Stomach (tissue), 9 donors: ENCODE measurements around the gene RPL38. TPM values are rescaled to one million over a fixed set of nuclear protein-coding genes. Genes with fewer than 3 reads are reported as not detected.

Source experiments
- DNase-seq, 2 donors: peaks; one replicate each; pipeline versions ENCODE4 v3.0.0 to v3.0.0-alpha.2; 2013 to 2019
- H3K27ac ChIP-seq, 5 donors: fragments of 200-600 bp in 4 of 5; sonication (generic) in 4 of 5; one replicate each; pipeline ENCODE4 v1.5.1; 2013 to 2019; ENCODE audit warnings: mild to moderate bottlenecking in 1 of 5, moderate library complexity in 1 of 5
- H3K27me3 ChIP-seq, 3 donors: fragments of 200-600 bp; sonication (generic); one replicate each; pipeline ENCODE4 v1.5.1; 2017 to 2019; ENCODE audit warnings: mixed run types in 1 of 3
- H3K36me3 ChIP-seq, 4 donors: fragments of 200-600 bp; sonication (generic); 1 replicate in 3 of 4; 2 replicates in 1 of 4; pipeline ENCODE4 v1.5.1; 2016 to 2019
- H3K4me1 ChIP-seq, 4 donors: fragments of 200-600 bp; sonication (generic); one replicate each; pipeline ENCODE4 v1.5.1; 2016 to 2019
- H3K4me3 ChIP-seq, 4 donors: fragments of 200-600 bp; sonication (generic) in 3 of 4; one replicate each; pipeline ENCODE4 v1.5.1; 2016 to 2019; ENCODE audit warnings: mild to moderate bottlenecking in 1 of 4
- H3K9me3 ChIP-seq, 4 donors: fragments of 200-600 bp; sonication (generic); one replicate each; pipeline ENCODE4 v1.5.1; 2016 to 2019
- EP300 ChIP-seq: sonication (generic); formaldehyde crosslinking; IDR thresholded peaks from one replicate; pipeline ENCODE4 v1.6.1; 2017; ENCODE audit warnings: antibody characterized with exemption
- POLR2A ChIP-seq, 4 donors: fragments of 450-650 bp; IDR thresholded peaks; one replicate each; pipeline ENCODE4 v1.6.1; 2016; ENCODE audit warnings: antibody characterized with exemption in 4 of 4, control low read depth in 2 of 4, mild to moderate bottlenecking in 1 of 4, moderate library complexity in 1 of 4
- POLR2AphosphoS5 ChIP-seq, 3 donors: sonication (generic); formaldehyde crosslinking; IDR thresholded peaks; one replicate each; pipeline ENCODE4 v1.6.1; 2016; ENCODE audit warnings: antibody characterized with exemption in 3 of 3
- WGBS, 5 donors: extraction: QIAGEN DNeasy Blood & Tissue Kit in 3 of 5; methylation state at CpG; one replicate each; pipeline versions ENCODE4 v1.1.5 to v1.1.7; 2013 to 2018; 5-methylcytosine and 5-hydroxymethylcytosine counted together
- intact Hi-C: fragments of 100-400 bp; cut with DNase I; formaldehyde crosslinking; loops from one replicate; pipeline ENCODE4 v1.15.1; 2023; ENCODE audit warnings: low total_unique reads
- polyA plus RNA-seq, 3 donors: library from polyadenylated mRNA; stranded (reverse); fragments of 200-250 nt; gene quantifications; one replicate each; pipeline ENCODE4 v1.2.3, GENCODE V29; 2013
- total RNA-seq, 5 donors: library from RNA; depleted of rRNA; stranded (reverse); fragments of >200 nt; gene quantifications; one replicate each; pipeline versions ENCODE4 v1.1.0 to v1.2.3, GENCODE V29; 2014 to 2016
- TF ChIP-seq, protein P1 (sequence below), 7 experiments: fragments of 450-650 bp in 4 of 7; fragments of 200-600 bp in 3 of 7; sonication (generic) in 3 of 7; IDR thresholded peaks; one replicate each; pipeline ENCODE4 v1.5.1; 2016 to 2019; ENCODE audit warnings: antibody characterized with exemption in 7 of 7, control low read depth in 2 of 7, mild to moderate bottlenecking in 1 of 7
- donor health status: healthy with polysubstance abuse.
- donor health status: Bipolar disorder and iron deficiency.
- donor health status: healthy.

RPL38 gene
- total and polyA plus RNA-seq, 8 donors: 37.7 to 1,839 (median 979) TPM

DNA sequence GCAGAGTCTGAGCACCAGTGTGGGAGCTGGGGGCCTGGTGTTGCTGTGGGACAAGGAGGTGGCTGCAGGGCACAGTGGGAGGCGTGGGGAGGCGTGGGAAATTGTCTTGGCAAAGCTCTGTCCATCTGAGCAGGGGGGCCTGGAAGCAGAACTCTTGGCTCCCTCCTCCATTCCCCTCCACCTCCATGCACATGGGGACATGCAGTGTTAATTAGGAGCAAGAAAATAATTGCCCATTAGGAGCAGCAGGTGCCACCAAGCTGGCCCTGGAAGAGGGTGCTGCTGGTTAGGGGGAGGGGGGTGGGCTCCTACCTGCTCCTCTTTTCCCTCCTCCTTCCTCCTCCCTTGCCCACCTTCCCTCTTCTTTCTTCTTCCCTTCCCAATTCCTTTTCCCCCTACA is 14.4 kb downstream of the RPL38 start:
- no peak for DNase-seq
- TF ChIP-seq, protein P1, sequence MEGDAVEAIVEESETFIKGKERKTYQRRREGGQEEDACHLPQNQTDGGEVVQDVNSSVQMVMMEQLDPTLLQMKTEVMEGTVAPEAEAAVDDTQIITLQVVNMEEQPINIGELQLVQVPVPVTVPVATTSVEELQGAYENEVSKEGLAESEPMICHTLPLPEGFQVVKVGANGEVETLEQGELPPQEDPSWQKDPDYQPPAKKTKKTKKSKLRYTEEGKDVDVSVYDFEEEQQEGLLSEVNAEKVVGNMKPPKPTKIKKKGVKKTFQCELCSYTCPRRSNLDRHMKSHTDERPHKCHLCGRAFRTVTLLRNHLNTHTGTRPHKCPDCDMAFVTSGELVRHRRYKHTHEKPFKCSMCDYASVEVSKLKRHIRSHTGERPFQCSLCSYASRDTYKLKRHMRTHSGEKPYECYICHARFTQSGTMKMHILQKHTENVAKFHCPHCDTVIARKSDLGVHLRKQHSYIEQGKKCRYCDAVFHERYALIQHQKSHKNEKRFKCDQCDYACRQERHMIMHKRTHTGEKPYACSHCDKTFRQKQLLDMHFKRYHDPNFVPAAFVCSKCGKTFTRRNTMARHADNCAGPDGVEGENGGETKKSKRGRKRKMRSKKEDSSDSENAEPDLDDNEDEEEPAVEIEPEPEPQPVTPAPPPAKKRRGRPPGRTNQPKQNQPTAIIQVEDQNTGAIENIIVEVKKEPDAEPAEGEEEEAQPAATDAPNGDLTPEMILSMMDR (IDR thresholded peaks at IDR 0.05): no peak
- TF ChIP-seq EP300: no peak
- TF ChIP-seq POLR2A (IDR thresholded peaks at IDR 0.05): no peak
- no peak for TF ChIP-seq POLR2AphosphoS5 (IDR thresholded peaks at IDR 0.05)
- peaks cover 0 to 11% (median 0%) of the 10 kb centered on the region in 3 donors for H3K27me3 ChIP-seq
- WGBS, 5 donors: 84 to 100% (median 96%) methylated on average over 2 of the region's 2 CpGs; no CpG with 5 or more reads in 1 of the 5 donors
- H3K9me3 ChIP-seq: no peaks in the 10 kb centered on the region
- peaks cover 13 to 38% (median 20%) of the 10 kb centered on the region in 4 donors for H3K4me1 ChIP-seq
- no peak overlapping the region for H3K4me3 ChIP-seq
- intact Hi-C loops: loop anchor here (10.0 kb wide), 1 partner anchor 67 kb away; no protein-coding TSS in a partner anchor
- no peak overlapping the region for H3K27ac ChIP-seq
- H3K36me3 ChIP-seq: peaks cover 0 to 18% (median 3%) of the 10 kb centered on the region in 4 donors

DNA sequence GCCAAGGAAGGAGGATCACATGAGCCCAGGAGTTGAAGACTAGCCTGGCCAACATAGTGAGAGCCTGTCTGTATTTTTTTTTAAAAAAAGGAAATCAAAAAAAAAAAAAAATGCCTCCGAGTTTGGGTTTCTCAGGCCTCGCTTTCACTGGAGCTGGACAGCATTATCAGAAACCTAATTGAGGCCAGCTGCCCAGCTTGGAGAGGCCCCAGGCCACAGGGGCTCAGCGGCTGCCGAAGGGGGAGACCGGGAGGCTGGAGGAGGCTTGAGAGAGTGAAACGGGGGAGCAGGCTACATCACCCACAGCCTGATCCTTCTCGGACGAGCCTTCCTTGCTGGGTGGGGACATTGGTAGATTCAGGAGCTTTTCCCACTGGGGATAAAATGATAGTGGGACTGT is 15.0 kb downstream of the RPL38 start:
- Histone ChIP-seq H3K4me3 (no peak overlapping the region), H3K36me3 (peaks cover 0 to 23% (median 7%) of the 10 kb centered on the region in 4 donors), H3K27me3 (peaks cover 0 to 11% (median 0%) of the 10 kb centered on the region in 3 donors), H3K9me3 (no peaks in the 10 kb centered on the region), H3K27ac (no peak overlapping the region), H3K4me1 (peaks cover 11 to 35% (median 18%) of the 10 kb centered on the region in 4 donors)
- 68 to 77% (median 70%) methylated on average over 8 of the region's 8 CpGs for WGBS, 5 donors
- intact Hi-C loops: loop anchor here (10.0 kb wide), 1 partner anchor 66 kb away; no protein-coding TSS in a partner anchor
- peak in 1 of 2 donors; percentile 64 for DNase-seq
- TF ChIP-seq EP300: no peak
- no peak for TF ChIP-seq POLR2A (IDR thresholded peaks at IDR 0.05)
- TF ChIP-seq POLR2AphosphoS5 (IDR thresholded peaks at IDR 0.05): no peak
- TF ChIP-seq, protein P1 (IDR thresholded peaks at IDR 0.05): no peak

DNA sequence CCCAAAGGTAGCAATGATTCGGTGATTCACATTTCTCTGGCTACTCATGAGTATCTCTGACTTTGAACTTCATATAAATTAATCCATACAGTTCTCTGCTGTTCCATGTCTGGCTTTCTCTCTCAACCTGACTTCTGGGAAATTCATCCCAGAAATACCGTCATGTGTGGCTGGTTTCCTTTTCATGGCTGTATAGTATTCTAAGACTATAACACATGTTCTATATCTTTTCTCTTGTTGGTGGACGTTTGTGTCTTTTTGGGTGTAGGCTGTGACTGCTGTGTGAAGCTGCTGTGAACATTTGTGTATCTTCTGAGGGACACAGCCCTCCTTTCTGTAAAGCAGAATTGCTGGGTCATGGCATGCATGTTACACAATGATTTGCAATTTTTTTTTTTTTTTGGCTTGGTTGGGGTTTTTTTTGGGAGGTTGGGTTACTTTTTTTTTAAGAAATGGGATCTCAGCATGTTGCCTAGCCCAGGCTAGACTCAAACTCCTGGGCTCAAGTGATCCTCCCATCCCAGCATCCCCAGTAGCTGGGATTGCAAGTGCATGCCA is 16.2 kb downstream of the RPL38 start:
- Histone ChIP-seq H3K4me3 (no peak overlapping the region), H3K36me3 (peaks cover 0 to 35% (median 13%) of the 10 kb centered on the region in 4 donors), H3K9me3 (no peaks in the 10 kb centered on the region), H3K4me1 (peaks cover 0 to 23% (median 5%) of the 10 kb centered on the region in 4 donors), H3K27me3 (no peaks in the 10 kb centered on the region), H3K27ac (no peak overlapping the region)
- intact Hi-C loops: loop anchor here (10.0 kb wide), 1 partner anchor 65 kb away; no protein-coding TSS in a partner anchor
- no peak for DNase-seq
- WGBS, 5 donors: 77 to 88% (median 79%) methylated on average over 3 of the region's 3 CpGs
- no peak for TF ChIP-seq POLR2A (IDR thresholded peaks at IDR 0.05)
- TF ChIP-seq POLR2AphosphoS5 (IDR thresholded peaks at IDR 0.05): no peak
- TF ChIP-seq, protein P1 (IDR thresholded peaks at IDR 0.05): no peak
- no peak for TF ChIP-seq EP300

DNA sequence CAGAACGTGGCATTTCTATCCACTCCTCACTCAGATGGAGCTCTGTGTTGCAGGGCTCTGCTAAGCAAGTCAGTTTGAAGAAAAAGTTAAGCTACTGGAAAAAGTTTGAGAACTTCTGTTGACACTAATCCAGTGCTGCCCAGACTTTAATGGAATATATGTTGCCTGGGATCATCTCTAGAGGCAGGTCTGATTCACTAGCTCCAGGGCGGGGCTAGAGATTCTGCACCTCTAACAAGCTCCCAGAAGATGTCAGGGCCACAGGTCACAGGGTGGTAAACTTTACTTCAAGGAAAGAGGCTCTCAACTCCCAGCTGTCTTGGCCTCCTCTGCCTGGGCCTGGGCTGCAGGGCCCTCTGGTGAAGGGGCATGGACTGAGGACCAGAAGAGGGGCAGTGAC is 16.7 kb downstream of the RPL38 start:
- TF ChIP-seq EP300: no peak
- TF ChIP-seq, protein P1 (IDR thresholded peaks at IDR 0.05): no peak
- TF ChIP-seq POLR2A (IDR thresholded peaks at IDR 0.05): no peak
- TF ChIP-seq POLR2AphosphoS5 (IDR thresholded peaks at IDR 0.05): no peak
- 76 to 94% (median 90%) methylated on average over 2 of the region's 2 CpGs for WGBS, 5 donors
- Histone ChIP-seq H3K36me3 (peaks cover 0 to 41% (median 13%) of the 10 kb centered on the region in 4 donors), H3K27me3 (no peaks in the 10 kb centered on the region), H3K27ac (no peak overlapping the region), H3K9me3 (no peaks in the 10 kb centered on the region), H3K4me1 (peaks cover 0 to 17% (median 2%) of the 10 kb centered on the region in 4 donors), H3K4me3 (no peak overlapping the region)
- DNase-seq: no peak
- intact Hi-C loops: no loop called here
